Epithelial cell of esophagus (primary cell): ENCODE measurements around the gene CCDC141.
A peak's percentile ranks its signal among the peaks of the same experiment; 100 is the strongest.

Source experiments
- DNase-seq: peaks from one replicate; pipeline ENCODE4 v3.0.0; 2010; ENCODE audit warnings: low read depth
- H3K4me3 ChIP-seq: 2 replicates; pipeline ENCODE4 v1.5.1; 2011; ENCODE audit warnings: mild to moderate bottlenecking, low read length, control low read depth
- TF ChIP-seq, protein P1 (sequence below): IDR thresholded peaks from 2 replicates; pipeline ENCODE4 v1.5.1; 2011; ENCODE audit warnings: low read depth, mild to moderate bottlenecking, low read length, control low read depth, inconsistent platforms; ENCODE audit not compliant: insufficient read depth; ENCODE audit errors: missing control alignments

The CCDC141 gene

DNA sequence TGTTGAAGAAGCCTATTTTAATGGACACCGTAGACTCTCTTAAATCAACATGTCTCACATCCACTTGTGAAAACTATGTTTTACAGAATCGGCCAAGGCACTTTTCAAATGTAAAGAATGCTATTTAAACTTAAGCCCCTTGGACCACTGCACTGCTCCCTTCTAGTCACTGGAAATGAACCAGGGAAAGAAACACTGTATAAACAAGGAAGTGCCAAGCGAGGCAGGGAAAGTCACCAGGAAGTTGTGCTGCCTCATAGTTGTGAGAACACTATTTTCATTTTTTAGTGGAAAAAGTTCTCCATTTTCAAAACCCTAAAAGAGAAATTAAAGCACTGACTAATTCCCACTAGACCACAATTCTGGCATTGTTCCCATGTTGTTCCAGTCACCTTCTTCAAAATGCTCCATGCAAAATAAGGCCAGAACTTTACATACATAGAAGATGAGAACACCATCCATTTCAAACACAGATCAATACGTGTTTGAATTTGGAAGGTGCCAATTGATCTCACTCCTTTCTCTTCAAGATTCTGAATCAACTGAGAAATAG lies 13.5 kb downstream of the CCDC141 start:
- TF ChIP-seq, protein P1, sequence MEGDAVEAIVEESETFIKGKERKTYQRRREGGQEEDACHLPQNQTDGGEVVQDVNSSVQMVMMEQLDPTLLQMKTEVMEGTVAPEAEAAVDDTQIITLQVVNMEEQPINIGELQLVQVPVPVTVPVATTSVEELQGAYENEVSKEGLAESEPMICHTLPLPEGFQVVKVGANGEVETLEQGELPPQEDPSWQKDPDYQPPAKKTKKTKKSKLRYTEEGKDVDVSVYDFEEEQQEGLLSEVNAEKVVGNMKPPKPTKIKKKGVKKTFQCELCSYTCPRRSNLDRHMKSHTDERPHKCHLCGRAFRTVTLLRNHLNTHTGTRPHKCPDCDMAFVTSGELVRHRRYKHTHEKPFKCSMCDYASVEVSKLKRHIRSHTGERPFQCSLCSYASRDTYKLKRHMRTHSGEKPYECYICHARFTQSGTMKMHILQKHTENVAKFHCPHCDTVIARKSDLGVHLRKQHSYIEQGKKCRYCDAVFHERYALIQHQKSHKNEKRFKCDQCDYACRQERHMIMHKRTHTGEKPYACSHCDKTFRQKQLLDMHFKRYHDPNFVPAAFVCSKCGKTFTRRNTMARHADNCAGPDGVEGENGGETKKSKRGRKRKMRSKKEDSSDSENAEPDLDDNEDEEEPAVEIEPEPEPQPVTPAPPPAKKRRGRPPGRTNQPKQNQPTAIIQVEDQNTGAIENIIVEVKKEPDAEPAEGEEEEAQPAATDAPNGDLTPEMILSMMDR: no peak
- no peak for DNase-seq

DNA sequence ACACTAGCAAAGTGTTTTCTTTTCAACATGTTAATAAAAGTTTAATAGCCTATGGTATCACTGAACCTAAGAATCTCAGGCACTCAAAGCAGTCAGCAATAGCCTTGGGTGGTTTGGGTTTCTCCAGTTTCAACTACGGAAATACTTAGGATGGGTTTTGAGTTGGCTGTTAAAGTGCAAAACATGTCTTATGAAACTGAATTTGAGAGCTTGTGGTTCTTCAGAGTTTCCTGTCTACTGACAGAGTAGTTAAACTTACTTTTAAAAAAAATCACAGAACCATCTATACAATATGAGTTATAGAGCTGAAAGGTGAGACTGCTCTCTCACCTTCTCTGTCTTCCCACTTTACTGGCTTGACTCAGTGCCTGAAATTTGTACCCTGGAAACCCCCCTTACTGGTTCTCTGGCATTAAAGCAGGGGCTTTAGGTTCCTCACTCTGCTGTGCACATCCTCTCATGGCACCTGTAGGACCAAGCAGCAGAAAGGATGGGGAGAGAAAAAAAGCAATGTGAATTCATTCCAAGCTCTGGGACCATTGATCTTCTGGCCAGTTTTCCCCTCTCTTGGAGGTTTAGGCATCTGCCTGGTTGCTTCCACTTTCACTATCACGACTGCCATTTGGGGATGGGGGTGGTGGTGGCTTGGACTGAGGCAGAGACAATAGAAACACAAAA lies 18.1 kb downstream of the CCDC141 start:
- H3K4me3 ChIP-seq: no peak overlapping the region
- TF ChIP-seq, protein P1: no peak
- no peak for DNase-seq

More for the DNA sequence above, 13.5 kb downstream of the CCDC141 start:
- H3K4me3 ChIP-seq: no peak overlapping the region

DNA sequence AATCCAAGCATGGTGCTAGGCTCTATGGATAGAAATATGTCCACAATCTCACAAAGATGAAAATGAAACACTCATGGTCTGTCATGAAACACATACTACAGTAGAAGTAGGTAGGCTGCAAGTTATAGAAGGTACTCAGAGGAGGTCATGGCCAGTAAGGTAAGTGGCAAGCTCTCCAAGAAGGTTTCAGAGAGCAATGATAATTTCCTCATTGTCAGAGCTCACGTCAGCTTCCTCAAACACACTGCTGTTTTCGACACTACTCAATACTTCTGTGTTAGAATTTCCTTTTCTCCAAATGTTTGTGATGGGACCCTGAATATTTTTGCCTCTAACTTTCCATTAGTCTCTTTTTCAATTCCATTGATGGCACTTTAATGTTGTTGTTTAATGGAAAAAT lies 25.5 kb downstream of the CCDC141 start:
- no peak overlapping the region for H3K4me3 ChIP-seq
- no peak for DNase-seq
- TF ChIP-seq, protein P1: no peak

DNA sequence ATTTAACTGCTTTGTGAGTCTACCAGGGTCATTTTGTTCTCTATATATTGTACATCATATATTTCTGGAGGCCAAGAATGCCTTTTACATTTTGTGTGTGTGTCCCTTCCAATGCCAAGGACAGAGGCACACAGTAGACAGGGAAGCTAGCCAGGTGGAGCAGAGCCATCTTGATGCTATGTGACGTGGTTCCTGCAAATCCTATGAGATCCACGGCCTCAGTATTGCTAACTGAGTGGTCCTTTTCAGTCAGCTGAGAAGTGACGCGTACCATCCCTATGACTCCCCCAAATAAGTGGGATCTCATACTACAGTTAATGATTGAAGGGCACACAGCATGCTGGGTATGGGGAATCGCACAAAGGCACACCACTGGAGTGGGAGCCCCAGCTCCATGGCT lies 27.3 kb downstream of the CCDC141 start:
- TF ChIP-seq, protein P1: no peak
- DNase-seq: no peak
- H3K4me3 ChIP-seq: no peak overlapping the region

DNA sequence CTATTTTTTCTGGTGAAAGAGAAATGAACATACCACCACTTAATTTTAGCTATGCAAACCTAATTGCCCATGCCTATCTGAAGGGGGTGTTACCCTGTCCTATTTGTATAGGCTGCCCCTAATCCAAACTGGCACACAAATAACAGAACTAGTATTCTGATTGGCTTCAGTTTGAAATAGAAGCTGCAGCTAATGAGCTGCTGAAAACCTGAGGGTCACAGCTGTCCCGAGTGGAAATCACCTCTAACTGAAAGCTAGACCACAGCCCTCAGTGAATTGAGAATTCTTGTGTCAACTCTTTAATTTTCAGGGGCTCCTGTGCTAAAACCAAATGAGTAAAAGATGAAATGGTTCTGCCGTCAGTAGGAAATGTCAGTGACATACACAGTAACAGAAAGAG lies 28.7 kb downstream of the CCDC141 start:
- H3K4me3 ChIP-seq: no peak overlapping the region
- DNase-seq: no peak
- TF ChIP-seq, protein P1: no peak

DNA sequence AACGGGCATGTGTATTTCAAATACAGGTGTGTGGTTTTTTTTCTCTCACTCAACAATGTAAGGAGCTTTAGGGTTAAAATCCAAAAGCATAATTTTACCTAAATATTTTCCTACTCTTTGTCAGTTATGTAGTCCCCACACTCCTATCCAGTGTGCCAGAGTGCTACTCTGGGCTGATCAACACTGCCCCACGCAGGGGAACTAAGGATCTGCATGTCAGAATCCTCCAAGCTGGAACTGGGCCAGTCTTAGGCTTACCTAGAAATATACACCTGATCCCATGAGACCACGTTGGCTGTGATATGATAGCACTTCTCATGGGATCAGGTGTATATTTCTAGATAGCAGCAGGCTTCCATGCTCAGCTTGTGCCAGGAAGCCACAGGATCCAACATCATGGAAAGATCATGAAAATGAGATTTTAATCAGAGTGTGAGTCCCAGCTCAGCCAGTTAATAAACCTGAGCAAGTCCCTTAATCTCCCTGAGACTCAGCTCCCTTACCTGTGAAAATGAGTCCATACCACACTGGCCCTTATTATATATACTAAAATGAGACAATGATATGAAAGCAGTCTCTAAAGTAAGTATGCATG lies 29.7 kb downstream of the CCDC141 start:
- DNase-seq: peak; percentile 57

More for the DNA sequence above, 29.7 kb downstream of the CCDC141 start:
- TF ChIP-seq, protein P1: peak; percentile 71
- H3K4me3 ChIP-seq: no peak overlapping the region
